Measurements from ENCODE around the gene OLA1.

DNA sequence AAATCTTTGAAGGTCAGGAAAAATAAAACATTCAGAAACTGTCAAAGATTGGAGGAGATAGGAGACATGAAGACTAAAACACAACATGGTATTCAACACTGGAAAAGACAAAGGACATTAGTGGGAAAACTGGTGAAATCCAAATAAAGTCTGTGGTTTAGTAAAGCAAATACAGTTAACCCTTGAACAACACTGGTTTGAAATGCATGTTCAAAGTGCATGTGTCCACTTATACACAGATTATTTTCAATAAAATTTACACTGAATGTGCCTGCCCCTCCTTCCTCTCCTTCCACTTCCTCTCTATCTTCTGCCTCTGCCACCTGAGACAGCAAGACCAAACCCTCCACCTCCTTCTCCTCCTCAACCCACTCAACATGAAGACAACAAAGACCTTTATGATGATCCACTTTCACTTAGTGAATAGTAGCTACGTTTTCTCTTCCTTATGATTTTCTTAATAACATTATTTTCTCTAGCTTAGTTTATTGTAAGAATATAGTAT is 14.5 kb downstream of the OLA1 start:
- TF ChIP-seq CTCF (IDR thresholded peaks at IDR 0.05) (no peak), POLR2A (IDR thresholded peaks at IDR 0.05) (no peak)

Data from uterus (tissue), 2 donors.